H9 (cell line): ENCODE results near the gene RAPGEF3. TPM values are rescaled to one million over a fixed set of nuclear protein-coding genes. Genes with fewer than 3 reads are reported as not detected.

Experiments
- DNase-seq: peaks from one replicate; pipeline ENCODE4 v3.0.0-alpha.2; 2017
- H2AFZ ChIP-seq: one replicate; pipeline ENCODE4 v1.6.1; 2013; ENCODE audit warnings: mild to moderate bottlenecking, low read length, control low read depth, moderate library complexity
- H2AK5ac ChIP-seq: 2 replicates; pipeline ENCODE4 v1.6.1; 2013; ENCODE audit warnings: low read length, control low read depth, mixed read lengths; ENCODE audit not compliant: insufficient read length
- H2BK120ac ChIP-seq: one replicate; pipeline ENCODE4 v1.6.1; 2013; ENCODE audit warnings: low read depth, mild to moderate bottlenecking, low read length, control low read depth, inconsistent platforms; ENCODE audit not compliant: poor library complexity, severe bottlenecking
- H2BK12ac ChIP-seq: 2 replicates; pipeline ENCODE4 v1.6.1; 2013; ENCODE audit warnings: low read length, control low read depth, mixed read lengths, low read depth; ENCODE audit not compliant: insufficient read length
- H2BK15ac ChIP-seq: 2 replicates; pipeline ENCODE4 v1.6.1; 2013; ENCODE audit warnings: low read depth, low read length, control low read depth
- H2BK20ac ChIP-seq: one replicate; pipeline ENCODE4 v1.6.1; 2013; ENCODE audit warnings: low read depth, mild to moderate bottlenecking, low read length, control low read depth, inconsistent platforms; ENCODE audit not compliant: poor library complexity, severe bottlenecking
- H2BK5ac ChIP-seq: 2 replicates; pipeline ENCODE4 v1.6.1; 2013; ENCODE audit warnings: low read length, control low read depth, mixed read lengths; ENCODE audit not compliant: insufficient read length
- H3K14ac ChIP-seq: 2 replicates; pipeline ENCODE4 v1.6.1; 2013; ENCODE audit warnings: low read length, control low read depth; ENCODE audit not compliant: insufficient read depth
- H3K18ac ChIP-seq: 2 replicates; pipeline ENCODE4 v1.6.1; 2013; ENCODE audit warnings: low read depth, mild to moderate bottlenecking, mixed read lengths, low read length, control low read depth; ENCODE audit not compliant: insufficient read length
- H3K23ac ChIP-seq: 2 replicates; pipeline ENCODE4 v1.6.1; 2013; ENCODE audit warnings: low read length, control low read depth, mixed read lengths, low read depth; ENCODE audit not compliant: insufficient read length
- H3K23me2 ChIP-seq: 2 replicates; pipeline ENCODE4 v1.6.1; 2013; ENCODE audit warnings: low read depth, mild to moderate bottlenecking, mixed read lengths, low read length, control low read depth; ENCODE audit not compliant: insufficient read length, poor library complexity, severe bottlenecking
- H3K27ac ChIP-seq: 2 replicates; pipeline ENCODE4 v1.5.1; 2013; ENCODE audit warnings: low read length, control low read depth, mixed read lengths, low read depth; ENCODE audit not compliant: insufficient read length
- H3K27me3 ChIP-seq: 2 replicates; pipeline ENCODE4 v1.6.1; 2013; ENCODE audit warnings: low read length, control low read depth, inconsistent platforms; ENCODE audit not compliant: insufficient read depth
- H3K4ac ChIP-seq: 2 replicates; pipeline ENCODE4 v1.6.1; 2013; ENCODE audit warnings: low read depth, mild to moderate bottlenecking, control low read depth, inconsistent platforms, low read length, moderate library complexity
- H3K4me1 ChIP-seq: 2 replicates; pipeline ENCODE4 v1.6.1; 2013; ENCODE audit warnings: low read length, control low read depth, inconsistent platforms; ENCODE audit not compliant: insufficient read depth
- H3K4me2 ChIP-seq: 2 replicates; pipeline ENCODE4 v1.6.1; 2013; ENCODE audit warnings: low read length, control low read depth, mixed read lengths; ENCODE audit not compliant: insufficient read length, insufficient read depth
- H3K56ac ChIP-seq: 2 replicates; pipeline ENCODE4 v1.6.1; 2013; ENCODE audit warnings: low read depth, mild to moderate bottlenecking, mixed read lengths, low read length, control low read depth; ENCODE audit not compliant: insufficient read length
- H3K79me1 ChIP-seq: 2 replicates; pipeline ENCODE4 v1.6.1; 2013; ENCODE audit warnings: low read depth, mild to moderate bottlenecking, moderate library complexity, low read length, control low read depth, inconsistent platforms; ENCODE audit not compliant: insufficient read depth, poor library complexity, severe bottlenecking
- H3K79me2 ChIP-seq: 2 replicates; pipeline ENCODE4 v1.6.1; 2013; ENCODE audit warnings: low read length, control low read depth, inconsistent platforms; ENCODE audit not compliant: insufficient read depth
- H3K9ac ChIP-seq: 2 replicates; pipeline ENCODE4 v1.6.1; 2013; ENCODE audit warnings: low read length, control low read depth, mixed read lengths; ENCODE audit not compliant: insufficient read length; ENCODE audit errors: extremely low read depth
- H3K9me3 ChIP-seq: one replicate; pipeline ENCODE4 v1.6.1; 2013; ENCODE audit warnings: low read depth, low read length, inconsistent platforms; ENCODE audit not compliant: control insufficient read depth
- H3T11ph ChIP-seq: one replicate; pipeline ENCODE4 v1.6.1; 2013; ENCODE audit warnings: mild to moderate bottlenecking, low read length, control low read depth, inconsistent platforms
- H4K20me1 ChIP-seq: one replicate; pipeline ENCODE4 v1.6.1; 2013; ENCODE audit not compliant: control insufficient read depth, insufficient read length, insufficient read depth
- H4K5ac ChIP-seq: 2 replicates; pipeline ENCODE4 v1.6.1; 2013; ENCODE audit warnings: low read depth, mild to moderate bottlenecking, mixed read lengths, low read length, control low read depth; ENCODE audit not compliant: insufficient read length
- H4K8ac ChIP-seq: replicated peaks from 2 replicates; pipeline ENCODE4 v1.6.1; 2013; ENCODE audit warnings: low read length, control low read depth, mixed read lengths, low read depth; ENCODE audit not compliant: insufficient read length
- H4K91ac ChIP-seq: 2 replicates; pipeline ENCODE4 v1.6.1; 2013; ENCODE audit warnings: low read depth, mild to moderate bottlenecking, moderate library complexity, mixed read lengths, low read length, control low read depth; ENCODE audit not compliant: insufficient read length
- H3K27ac Mint-ChIP-seq, 3 experiments: 2 replicates in 2 of 3; 3 replicates in 1 of 3; pipeline ENCODE4 v1.8.0; 2020 to 2021; ENCODE audit warnings: mixed read lengths in 3 of 3, mild to moderate bottlenecking in 1 of 3, moderate library complexity in 1 of 3
- H3K27me3 Mint-ChIP-seq: 2 replicates; pipeline ENCODE4 v1.8.0; 2021; ENCODE audit warnings: low read depth, mild to moderate bottlenecking, moderate library complexity, mixed read lengths
- H3K36me3 Mint-ChIP-seq, 3 experiments: 2 replicates in 2 of 3; 3 replicates in 1 of 3; pipeline ENCODE4 v1.8.0; 2020 to 2021; ENCODE audit warnings: low read depth in 3 of 3, mixed read lengths in 3 of 3; ENCODE audit not compliant: insufficient read depth in 1 of 3
- H3K4me1 Mint-ChIP-seq, 2 experiments: 2 replicates each; pipeline ENCODE4 v1.8.0; 2020; ENCODE audit warnings: mixed read lengths in 2 of 2
- H3K4me3 Mint-ChIP-seq, 2 experiments: 2 replicates in 1 of 2; 3 replicates in 1 of 2; pipeline ENCODE4 v1.8.0; 2020 to 2021; ENCODE audit warnings: mild to moderate bottlenecking in 2 of 2, mixed read lengths in 2 of 2, moderate library complexity in 1 of 2
- H3K9me3 Mint-ChIP-seq, 2 experiments: 2 replicates in 1 of 2; 3 replicates in 1 of 2; pipeline ENCODE4 v1.8.0; 2020; ENCODE audit warnings: mild to moderate bottlenecking in 2 of 2, mixed read lengths in 2 of 2, moderate library complexity in 1 of 2
- WGBS: extraction: QIAGEN DNeasy Blood & Tissue Kit; methylation state at CpG from one replicate; pipeline ENCODE4 v1.1.7; 2013; ENCODE audit warnings: missing lambda C conversion rate, low lambda C conversion rate, mixed read lengths; ENCODE audit not compliant: insufficient read length; ENCODE audit errors: extremely low coverage; 5-methylcytosine and 5-hydroxymethylcytosine counted together
- total RNA-seq: library from RNA; stranded (reverse); gene quantifications from 2 replicates; pipeline ENCODE4 v1.2.1, GENCODE V29; 2021
- TF ChIP-seq, protein P1 (sequence below): fragments of 200-600 bp; sonication (generic); conservative IDR thresholded peaks from 3 replicates; pipeline ENCODE4 v1.8.0; 2021; ENCODE audit warnings: antibody characterized with exemption, mild to moderate bottlenecking

RAPGEF3 gene
- total RNA-seq, 1 experiment from 2014 or later, result 7.4 TPM

DNA sequence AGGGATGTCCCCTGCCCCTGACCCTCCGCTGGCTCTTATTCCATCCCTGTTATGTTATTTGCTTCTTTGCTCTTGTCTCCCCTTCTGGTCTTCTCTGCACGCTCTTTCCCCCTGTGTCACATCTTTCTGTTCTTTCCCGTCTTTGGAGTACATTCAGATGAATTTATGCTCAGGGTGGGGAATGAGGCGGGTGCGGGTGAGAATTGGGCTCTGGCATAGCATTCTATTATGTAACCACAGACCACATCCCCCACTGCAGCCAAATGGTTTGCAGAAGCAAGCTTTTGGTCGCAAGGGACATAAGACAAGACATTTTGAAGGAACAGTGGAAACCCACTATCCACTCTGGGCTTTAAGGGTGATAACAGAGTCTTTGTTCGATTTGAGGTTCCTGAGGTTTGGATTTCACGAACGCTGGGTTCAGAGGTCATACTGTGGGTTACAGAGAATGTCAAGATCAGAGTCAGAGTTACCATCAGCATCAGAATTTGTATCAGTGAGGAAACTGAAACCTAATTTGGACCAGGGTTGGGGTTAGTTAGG is 37.2 kb downstream of the RAPGEF3 start:
- no peaks in the 10 kb centered on the region for H3K9me3 ChIP-seq
- H3K4ac ChIP-seq, result no peak overlapping the region
- H3K23me2 ChIP-seq, result no peaks in the 10 kb centered on the region
- H3K27ac ChIP-seq, result no peak overlapping the region
- H3K4me1 ChIP-seq, result no peaks in the 10 kb centered on the region
- Mint-ChIP-seq H3K27me3 (peaks cover 35% of the 10 kb centered on the region), H3K9me3 (no peaks in the 10 kb centered on the region), H3K27ac (peak overlapping the region in 1 of 3 experiments; percentile 33; a peak in 1 of 7 replicates), H3K36me3 (no peaks in the 10 kb centered on the region; a peak in 1 of 7 replicates), H3K4me1 (peaks cover 16 to 17% of the 10 kb centered on the region in 2 experiments), H3K4me3 (no peak overlapping the region)
- H4K8ac ChIP-seq, result no peak overlapping the region
- TF ChIP-seq, protein P1, sequence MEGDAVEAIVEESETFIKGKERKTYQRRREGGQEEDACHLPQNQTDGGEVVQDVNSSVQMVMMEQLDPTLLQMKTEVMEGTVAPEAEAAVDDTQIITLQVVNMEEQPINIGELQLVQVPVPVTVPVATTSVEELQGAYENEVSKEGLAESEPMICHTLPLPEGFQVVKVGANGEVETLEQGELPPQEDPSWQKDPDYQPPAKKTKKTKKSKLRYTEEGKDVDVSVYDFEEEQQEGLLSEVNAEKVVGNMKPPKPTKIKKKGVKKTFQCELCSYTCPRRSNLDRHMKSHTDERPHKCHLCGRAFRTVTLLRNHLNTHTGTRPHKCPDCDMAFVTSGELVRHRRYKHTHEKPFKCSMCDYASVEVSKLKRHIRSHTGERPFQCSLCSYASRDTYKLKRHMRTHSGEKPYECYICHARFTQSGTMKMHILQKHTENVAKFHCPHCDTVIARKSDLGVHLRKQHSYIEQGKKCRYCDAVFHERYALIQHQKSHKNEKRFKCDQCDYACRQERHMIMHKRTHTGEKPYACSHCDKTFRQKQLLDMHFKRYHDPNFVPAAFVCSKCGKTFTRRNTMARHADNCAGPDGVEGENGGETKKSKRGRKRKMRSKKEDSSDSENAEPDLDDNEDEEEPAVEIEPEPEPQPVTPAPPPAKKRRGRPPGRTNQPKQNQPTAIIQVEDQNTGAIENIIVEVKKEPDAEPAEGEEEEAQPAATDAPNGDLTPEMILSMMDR, result no peak
- no peaks in the 10 kb centered on the region for H3K79me1 ChIP-seq
- no peak overlapping the region for H4K91ac ChIP-seq
- no peak overlapping the region for H3K23ac ChIP-seq
- H2BK15ac ChIP-seq, result no peak overlapping the region
- H3K18ac ChIP-seq, result no peak overlapping the region
- no peak overlapping the region for H3K56ac ChIP-seq
- H3K9ac ChIP-seq, result no peak overlapping the region
- H2BK20ac ChIP-seq, result no peak overlapping the region
- H3K27me3 ChIP-seq, result peaks cover 3% of the 10 kb centered on the region; the same call in 1 of the 2 replicates
- H2BK120ac ChIP-seq, result no peak overlapping the region
- no peak overlapping the region for H4K5ac ChIP-seq
- no peaks in the 10 kb centered on the region for H3K79me2 ChIP-seq
- H3K4me2 ChIP-seq, result no peak overlapping the region
- no peak overlapping the region for H2AFZ ChIP-seq
- peak; percentile 14 for DNase-seq
- no peak overlapping the region for H3T11ph ChIP-seq
- no CpG with 5 or more reads among the region's 9 CpGs for WGBS
- H2BK12ac ChIP-seq, result no peak overlapping the region
- no peaks in the 10 kb centered on the region for H4K20me1 ChIP-seq
- no peak overlapping the region for H3K14ac ChIP-seq
- no peak overlapping the region for H2AK5ac ChIP-seq
- no peak overlapping the region for H2BK5ac ChIP-seq
